Jurkat, Clone E6-1 (cell line): ENCODE data around the gene TEX14.

Source experiments
- DNase-seq: peaks from one replicate; pipeline ENCODE4 v3.0.0-alpha.2; 2011; ENCODE audit warnings: low read depth, low spot score
- H3K4me3 ChIP-seq: 2 replicates; pipeline ENCODE4 v1.5.1; 2011; ENCODE audit warnings: mild to moderate bottlenecking, low read length, control low read depth, moderate library complexity

Gene TEX14

DNA sequence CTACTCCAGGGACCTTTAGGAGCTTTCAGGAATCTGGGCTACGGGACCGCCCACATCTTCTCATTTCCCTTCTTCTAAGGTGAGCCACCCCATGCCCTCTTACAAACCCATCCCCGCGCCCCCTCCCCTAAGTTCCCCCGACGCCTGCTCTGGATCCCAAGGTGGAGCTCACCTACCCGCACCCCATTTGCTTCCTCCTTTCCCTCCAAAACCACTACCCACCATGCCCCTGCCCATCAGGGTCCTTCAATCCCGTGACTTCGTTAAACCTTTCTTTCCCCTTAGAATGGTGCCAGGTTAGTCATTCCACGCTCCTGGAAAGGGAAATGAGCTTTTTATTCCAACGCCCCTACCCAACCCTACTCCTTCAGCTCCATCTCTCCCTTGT, 177.1 kb downstream of the TEX14 start:
- peak overlapping the region; percentile 84 for H3K4me3 ChIP-seq

DNA sequence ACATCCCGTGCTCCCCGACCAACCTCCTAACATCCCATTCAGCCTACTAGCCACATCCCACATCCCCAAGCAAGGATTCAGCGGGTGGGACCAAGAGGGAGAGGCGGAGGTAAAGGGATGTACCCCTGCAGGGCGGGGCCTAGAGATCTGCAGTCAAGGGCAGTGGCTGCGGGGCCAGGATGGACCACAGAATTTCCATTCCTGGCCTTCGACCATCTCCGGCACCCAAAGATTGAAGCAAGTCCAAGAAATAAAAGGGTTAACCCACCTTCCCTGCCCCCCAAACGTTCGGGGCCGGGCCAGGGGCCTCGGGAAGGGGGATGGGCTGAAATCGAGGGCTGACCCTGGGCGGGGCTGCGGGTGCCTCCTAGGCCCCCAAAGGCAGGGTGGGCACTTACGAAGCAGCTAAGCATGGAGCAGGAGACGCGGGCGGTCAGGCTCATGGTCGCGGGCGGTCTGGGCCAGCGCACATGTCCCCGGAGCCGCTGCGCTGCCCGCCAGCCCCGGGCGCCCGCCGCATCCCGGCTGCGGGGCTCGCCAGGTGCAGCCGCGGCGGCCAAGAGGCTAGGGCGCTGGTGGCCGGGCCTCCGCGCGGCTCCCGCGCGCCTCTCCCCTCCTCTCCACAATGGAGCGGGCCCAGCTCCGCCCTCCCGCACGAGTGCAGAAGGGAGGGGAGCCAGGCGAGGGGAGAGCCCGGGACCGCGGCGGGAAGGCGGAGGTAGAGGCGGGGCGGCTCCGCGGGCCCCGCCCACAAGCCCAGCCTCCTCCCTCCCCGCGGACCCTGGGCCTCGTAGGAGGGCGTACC, 177.7 kb downstream of the TEX14 start, which contains the start of gene MTMR4:
Gene MTMR4 (minus strand): TSS at position 674 of the 805 bp plus-strand sequence. CDS start 231 bp downstream, at position 443.
- peak within 1 kb of the TSS; percentile 84 for H3K4me3 ChIP-seq
- peak; percentile 64 for DNase-seq

More for the DNA sequence above, 177.1 kb downstream of the TEX14 start:
- no peak for DNase-seq

DNA sequence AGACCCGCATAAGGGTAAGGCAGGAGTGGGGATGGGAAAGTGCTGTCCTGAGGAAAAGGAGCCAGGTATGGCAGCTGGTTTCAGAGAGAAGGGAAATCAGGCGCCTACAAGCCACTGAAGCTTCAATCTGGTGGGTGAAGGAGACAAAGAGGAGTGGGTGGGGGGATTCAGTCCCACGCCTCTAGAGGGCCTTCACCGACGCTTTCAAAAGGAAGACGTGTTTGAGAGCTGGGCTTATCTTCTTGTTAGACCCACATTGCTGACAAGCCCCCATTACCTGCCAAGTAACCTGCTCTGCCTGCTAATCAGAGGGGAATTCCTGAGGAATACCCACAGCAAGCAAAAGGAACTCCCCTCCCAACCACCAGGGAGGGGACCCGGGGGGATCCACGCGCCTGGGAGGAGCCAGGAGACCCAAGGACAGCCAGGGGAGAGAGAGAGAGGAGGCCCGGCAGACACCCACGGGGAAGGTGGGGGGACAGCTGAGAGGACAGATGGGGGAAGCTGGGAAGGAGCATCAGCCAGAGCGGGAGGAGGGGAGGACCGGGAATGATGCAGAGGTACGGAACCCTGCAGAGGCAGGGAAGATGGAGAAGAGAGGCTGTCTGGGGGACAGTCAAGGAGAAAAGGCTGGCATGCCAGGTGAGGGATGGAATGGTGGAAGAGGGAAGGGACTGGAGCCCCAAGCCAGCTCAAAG, 178.4 kb downstream of the TEX14 start:
- H3K4me3 ChIP-seq: peak overlapping the region; percentile 84
- no peak for DNase-seq

- no peak overlapping the region for H3K4me3 ChIP-seq
- DNase-seq: no peak
These were observed 181.8 kb downstream of the TEX14 start for GRCh38 chr17:58510075-58510474.

DNA sequence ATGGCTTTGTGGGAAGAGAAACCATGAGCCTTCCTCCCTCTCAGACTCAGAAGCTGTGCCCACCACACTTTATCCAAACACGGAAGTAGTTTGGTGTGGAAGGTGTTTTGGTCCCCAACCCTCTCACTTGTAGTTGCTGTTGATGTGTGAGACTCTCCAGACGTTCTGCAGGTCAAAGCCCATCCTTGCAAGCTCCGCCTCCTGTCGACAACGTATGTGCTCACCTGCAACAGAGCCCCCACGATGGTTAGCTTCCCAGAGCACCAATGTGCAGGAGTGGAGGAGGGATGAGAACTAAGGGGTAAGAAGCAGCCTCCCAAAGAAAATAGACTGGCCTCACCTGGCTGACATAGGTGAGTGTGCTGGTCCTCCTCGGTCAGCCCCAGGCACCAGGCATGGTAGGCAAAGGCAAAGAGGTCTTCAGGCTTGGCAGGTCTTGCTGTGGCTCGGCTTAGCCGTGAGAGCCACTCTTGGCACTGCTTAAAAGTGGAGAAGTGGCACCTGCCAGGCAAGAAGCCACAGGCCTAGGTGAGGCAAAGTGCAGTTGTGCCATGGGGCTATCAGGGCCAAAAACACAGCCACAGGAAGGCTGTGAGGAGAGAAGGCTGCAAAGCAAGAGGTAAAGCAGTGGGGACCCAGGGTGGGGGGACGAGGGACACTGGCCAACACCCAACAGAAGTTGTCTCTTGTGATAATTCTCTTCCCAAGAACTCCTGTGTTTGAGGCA, 183.3 kb downstream of the TEX14 start:
- no peak for DNase-seq
- H3K4me3 ChIP-seq: no peak overlapping the region

DNA sequence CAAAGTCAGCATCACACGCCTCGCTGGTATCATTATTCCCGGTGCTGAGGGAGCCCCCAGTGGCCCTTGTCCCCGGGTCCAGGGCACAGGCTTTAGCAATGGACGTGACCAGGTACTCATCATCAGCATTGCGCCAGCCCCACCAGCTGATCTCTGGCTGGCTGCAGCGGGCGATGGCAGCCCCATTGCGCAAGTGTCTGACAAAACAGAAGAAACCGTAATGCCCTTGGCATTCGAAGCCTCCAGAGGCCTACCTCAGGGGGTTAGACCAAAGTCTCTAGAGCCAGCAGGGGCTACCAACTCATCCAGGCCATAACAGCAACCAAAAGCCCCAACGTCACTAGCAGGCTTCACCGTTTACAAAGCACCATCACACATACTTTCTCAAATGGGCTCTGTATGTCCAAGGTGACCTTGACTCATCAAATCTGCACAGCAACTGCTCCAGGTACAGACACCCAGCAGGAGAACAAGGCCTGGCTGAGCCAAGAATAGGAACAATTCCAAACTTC, 184.7 kb downstream of the TEX14 start:
- no peak for DNase-seq
- H3K4me3 ChIP-seq: no peak overlapping the region
